H1 (cell line): ENCODE results near the gene DHRS4. TPM values are rescaled to one million over a fixed set of nuclear protein-coding genes. Genes with fewer than 3 reads are reported as not detected.

ENCODE experiments used
- CTCF ChIA-PET: fragments of 300-600 bp; sonication (Branson Sonifier 250); formaldehyde crosslinking; loops from one replicate; lab custom pipeline; 2021; ENCODE audit not compliant: partially characterized antibody; lab: Charles Lee
- POLR2A ChIA-PET: fragments of 300-600 bp; sonication (Branson Sonifier 250); formaldehyde crosslinking; loops from one replicate; lab custom pipeline; 2021; ENCODE audit warnings: inconsistent platforms; ENCODE audit not compliant: partially characterized antibody; lab: Charles Lee
- DNase-seq, 2 experiments: peaks; one replicate each; pipeline versions ENCODE4 v3.0.0 to v3.0.0-alpha.2; 2010 to 2022; ENCODE audit warnings: low spot score in 2 of 2, low read depth in 1 of 2, mixed read lengths in 1 of 2
- FAIRE-seq: peaks from 2 replicates; lab custom pipeline; 2011; peaks lifted over from hg19 to GRCh38; lab: Jason Lieb, UNC
- H2AFZ ChIP-seq: 2 replicates; pipeline ENCODE4 v1.8.1; 2012; ENCODE audit warnings: low read length, inconsistent platforms
- H2AK5ac ChIP-seq: 2 replicates; pipeline ENCODE4 v1.6.1; 2013; ENCODE audit warnings: low read depth, low read length
- H2BK120ac ChIP-seq: replicated peaks from 2 replicates; pipeline ENCODE3; 2013; ENCODE audit warnings: low read depth, low read length, inconsistent platforms
- H2BK12ac ChIP-seq: 2 replicates; pipeline ENCODE4 v1.6.1; 2013; ENCODE audit warnings: low read depth, low read length
- H2BK15ac ChIP-seq: 2 replicates; pipeline ENCODE4 v1.6.1; 2013; ENCODE audit warnings: low read length
- H2BK20ac ChIP-seq: 2 replicates; pipeline ENCODE4 v1.6.1; 2013; ENCODE audit warnings: low read length
- H2BK5ac ChIP-seq: 2 replicates; pipeline ENCODE4 v1.6.1; 2013; ENCODE audit warnings: low read depth, low read length
- H3K14ac ChIP-seq: 2 replicates; pipeline ENCODE4 v1.6.1; 2013; ENCODE audit warnings: inconsistent platforms; ENCODE audit not compliant: insufficient read length
- H3K18ac ChIP-seq: 2 replicates; pipeline ENCODE4 v1.6.1; 2013; ENCODE audit warnings: low read length; ENCODE audit errors: extremely low read depth
- H3K23ac ChIP-seq: 2 replicates; pipeline ENCODE4 v1.6.1; 2013; ENCODE audit warnings: inconsistent platforms; ENCODE audit not compliant: insufficient read length
- H3K23me2 ChIP-seq: 2 replicates; pipeline ENCODE4 v1.6.1; 2013; ENCODE audit warnings: low read depth, low read length
- H3K27ac ChIP-seq: 2 replicates; pipeline ENCODE4 v1.6.1; 2011; ENCODE audit warnings: low read depth, low read length, inconsistent platforms
- H3K27me3 ChIP-seq, 4 experiments: replicated peaks in 1 of 4; 1 replicate in 1 of 4; 2 replicates in 3 of 4; pipeline versions ENCODE4 v1.6.1 to v1.8.1; 2011 to 2013; ENCODE audit warnings: low read length in 3 of 4, mild to moderate bottlenecking in 3 of 4, inconsistent platforms in 2 of 4, mixed read lengths in 2 of 4, moderate library complexity in 1 of 4; ENCODE audit not compliant: control insufficient read depth in 3 of 4, insufficient read depth in 3 of 4; ENCODE audit errors: extremely low read depth in 1 of 4
- H3K36me3 ChIP-seq, 4 experiments: 2 replicates each; pipeline versions ENCODE4 v1.6.1 to v1.8.1; 2011 to 2013; ENCODE audit warnings: mild to moderate bottlenecking in 4 of 4, low read length in 3 of 4, moderate library complexity in 2 of 4, control low read depth in 1 of 4, inconsistent platforms in 1 of 4; ENCODE audit not compliant: insufficient read depth in 4 of 4, control insufficient read depth in 2 of 4
- H3K4ac ChIP-seq: replicated peaks from 2 replicates; pipeline ENCODE3; 2013; ENCODE audit warnings: low read length, low read depth, mixed read lengths, inconsistent platforms; ENCODE audit not compliant: insufficient read length
- H3K4me1 ChIP-seq, 4 experiments: replicated peaks in 1 of 4; 1 replicate in 1 of 4; 2 replicates in 3 of 4; pipeline versions ENCODE4 v1.6.1 to v1.8.1; 2011 to 2013; ENCODE audit warnings: low read length in 3 of 4, inconsistent platforms in 2 of 4, mixed read lengths in 1 of 4; ENCODE audit not compliant: insufficient read depth in 4 of 4, control insufficient read depth in 3 of 4
- H3K4me2 ChIP-seq, 2 experiments: 2 replicates each; pipeline versions ENCODE4 v1.6.1 to v1.8.1; 2011 to 2013; ENCODE audit warnings: low read depth in 2 of 2, low read length in 2 of 2, control low read depth in 1 of 2, inconsistent platforms in 1 of 2, mild to moderate bottlenecking in 1 of 2; ENCODE audit not compliant: insufficient read depth in 1 of 2
- H3K4me3 ChIP-seq, 4 experiments: fragments of 200-600, 300-600 bp in 1 of 4; sonication (generic), shearing (Covaris generic), sonication (Bioruptor Twin) in 1 of 4; 2 replicates each; pipeline versions ENCODE4 v1.5.1 to v1.8.1; 2011 to 2016; ENCODE audit warnings: low read length in 4 of 4, low read depth in 3 of 4, control low read depth in 2 of 4, inconsistent platforms in 2 of 4, mild to moderate bottlenecking in 2 of 4, mixed read lengths in 1 of 4, moderate library complexity in 1 of 4; ENCODE audit not compliant: insufficient read depth in 2 of 4; ENCODE audit errors: extremely low read depth in 1 of 4
- H3K56ac ChIP-seq: replicated peaks from 2 replicates; pipeline ENCODE3; 2013; ENCODE audit warnings: low read depth, mild to moderate bottlenecking, mixed read lengths, low read length, inconsistent platforms; ENCODE audit not compliant: insufficient read length
- H3K79me1 ChIP-seq: 2 replicates; pipeline ENCODE4 v1.6.1; 2013; ENCODE audit warnings: low read depth, low read length, control low read depth
- H3K79me2 ChIP-seq, 2 experiments: 2 replicates each; pipeline versions ENCODE4 v1.6.1 to v1.8.1; 2012 to 2013; ENCODE audit warnings: low read length in 2 of 2, mild to moderate bottlenecking in 2 of 2, inconsistent platforms in 1 of 2; ENCODE audit not compliant: insufficient read depth in 2 of 2, control insufficient read depth in 1 of 2
- H3K9ac ChIP-seq, 4 experiments: replicated peaks in 1 of 4; 1 replicate in 1 of 4; 2 replicates in 3 of 4; pipeline versions ENCODE4 v1.6.1 to v1.8.1; 2011 to 2013; ENCODE audit warnings: low read depth in 3 of 4, low read length in 3 of 4, control low read depth in 2 of 4, mild to moderate bottlenecking in 2 of 4, moderate library complexity in 2 of 4, inconsistent platforms in 1 of 4; ENCODE audit errors: extremely low read depth in 1 of 4
- H3K9me3 ChIP-seq, 2 experiments: 2 replicates each; pipeline versions ENCODE4 v1.6.1 to v1.8.1; 2012 to 2013; ENCODE audit warnings: mild to moderate bottlenecking in 2 of 2, moderate library complexity in 2 of 2, control low read depth in 1 of 2, inconsistent platforms in 1 of 2, low read depth in 1 of 2, low read length in 1 of 2, mixed read lengths in 1 of 2; ENCODE audit not compliant: insufficient read depth in 2 of 2
- H4K20me1 ChIP-seq, 2 experiments: replicated peaks in 1 of 2; 2 replicates each; pipeline versions ENCODE3 to v1.8.1; 2011 to 2013; ENCODE audit warnings: inconsistent platforms in 2 of 2, low read length in 2 of 2, mild to moderate bottlenecking in 1 of 2; ENCODE audit not compliant: insufficient read depth in 2 of 2, control insufficient read depth in 1 of 2
- H4K5ac ChIP-seq: 2 replicates; pipeline ENCODE4 v1.6.1; 2013; ENCODE audit warnings: low read length, low read depth, mixed read lengths, inconsistent platforms; ENCODE audit not compliant: insufficient read length
- H4K8ac ChIP-seq: 2 replicates; pipeline ENCODE4 v1.8.0; 2013; ENCODE audit warnings: mild to moderate bottlenecking, moderate library complexity, low read length, inconsistent platforms; ENCODE audit not compliant: insufficient read depth; ENCODE audit errors: extremely low read depth
- H4K91ac ChIP-seq: replicated peaks from 2 replicates; pipeline ENCODE3; 2013; ENCODE audit warnings: low read length, mixed read lengths, inconsistent platforms; ENCODE audit not compliant: insufficient read length
- CEBPB ChIP-seq: IDR thresholded peaks from 2 replicates; pipeline ENCODE4 v1.6.1; 2012; ENCODE audit warnings: low read depth, low read length
- HDAC6 ChIP-seq: IDR thresholded peaks from one replicate; pipeline ENCODE4 v1.7.1; 2012; ENCODE audit warnings: low read depth, mild to moderate bottlenecking, inconsistent platforms, low read length, moderate library complexity
- KDM4A ChIP-seq: IDR thresholded peaks from one replicate; pipeline ENCODE4 v1.7.1; 2012; ENCODE audit warnings: low read depth, mild to moderate bottlenecking, moderate library complexity, low read length, inconsistent platforms; ENCODE audit not compliant: severe bottlenecking
- PHF8 ChIP-seq: fragments of 200-600 bp; sonication (generic); conservative IDR thresholded peaks from 2 replicates; pipeline ENCODE4 v1.7.1; 2012; ENCODE audit warnings: low read depth, mild to moderate bottlenecking, inconsistent platforms, low read length, moderate library complexity
- RBBP5 ChIP-seq: IDR thresholded peaks from 2 replicates; pipeline ENCODE4 v1.7.1; 2012; ENCODE audit warnings: low read depth, mild to moderate bottlenecking, inconsistent platforms, low read length, moderate library complexity, borderline replicate concordance
- RXRA ChIP-seq: IDR thresholded peaks from 2 replicates; pipeline ENCODE4 v1.6.1; 2011; ENCODE audit warnings: low read depth, mild to moderate bottlenecking, low read length, moderate library complexity; ENCODE audit not compliant: insufficient read depth
- SIRT6 ChIP-seq: IDR thresholded peaks from one replicate; pipeline ENCODE4 v1.7.1; 2012; ENCODE audit warnings: low read length, inconsistent platforms
- SP1 ChIP-seq: IDR thresholded peaks from 2 replicates; pipeline ENCODE4 v1.6.1; 2011; ENCODE audit warnings: low read depth, low read length
- TCF12 ChIP-seq: IDR thresholded peaks from 2 replicates; pipeline ENCODE4 v1.6.1; 2011; ENCODE audit warnings: low read depth, mild to moderate bottlenecking, low read length
- USF2 ChIP-seq: IDR thresholded peaks from 2 replicates; pipeline ENCODE4 v1.6.1; 2011; ENCODE audit warnings: low read length, improper control_type of control experiment
- WGBS, 2 experiments: shearing (Covaris generic) in 1 of 2; methylation state at CpG; one replicate each; pipeline versions ENCODE4 v1.1.6 to v1.1.7; 2013 to 2015; ENCODE audit warnings: low lambda C conversion rate in 2 of 2, mixed read lengths in 2 of 2, inconsistent platforms in 1 of 2, low coverage in 1 of 2, missing lambda C conversion rate in 1 of 2; ENCODE audit not compliant: insufficient replicate concordance in 2 of 2, insufficient coverage in 1 of 2, insufficient read length in 1 of 2; ENCODE audit errors: extremely low coverage in 1 of 2, missing lambda C conversion rate in 1 of 2; 5-methylcytosine and 5-hydroxymethylcytosine counted together
- polyA plus RNA-seq, 7 experiments: library from polyadenylated mRNA; depleted of rRNA in 3 of 7; stranded (reverse) in 5 of 7; unstranded in 2 of 7; fragments of >200 nt in 5 of 7; fragments of 200-250 nt in 2 of 7; gene quantifications; 1 replicate in 5 of 7; 2 replicates in 1 of 7; 4 replicates in 1 of 7; pipeline versions ENCODE4 v1.2.1 to v1.2.3, GENCODE V29; 2011 to 2013; ENCODE audit warnings: missing spikeins in 2 of 7, mixed read lengths in 2 of 7
- total RNA-seq: library from RNA; stranded (reverse); fragmentation: NEBNext Ultra II Directional; extraction: Animal tissue kit (Norgen Biotek cat#: 25700); gene quantifications from 2 replicates; pipeline ENCODE4 v1.2.1, GENCODE V29; 2021
- TF ChIP-seq, protein P1 (sequence below): IDR thresholded peaks from 2 replicates; pipeline ENCODE4 v1.6.1; 2012; ENCODE audit warnings: inconsistent platforms

Gene DHRS4
- total and polyA plus RNA-seq, 2 of the 8 experiments (the other 6 are each of a cell fraction or from before 2014, with no cell fraction given), result 11.7 to 16.2 TPM

DNA sequence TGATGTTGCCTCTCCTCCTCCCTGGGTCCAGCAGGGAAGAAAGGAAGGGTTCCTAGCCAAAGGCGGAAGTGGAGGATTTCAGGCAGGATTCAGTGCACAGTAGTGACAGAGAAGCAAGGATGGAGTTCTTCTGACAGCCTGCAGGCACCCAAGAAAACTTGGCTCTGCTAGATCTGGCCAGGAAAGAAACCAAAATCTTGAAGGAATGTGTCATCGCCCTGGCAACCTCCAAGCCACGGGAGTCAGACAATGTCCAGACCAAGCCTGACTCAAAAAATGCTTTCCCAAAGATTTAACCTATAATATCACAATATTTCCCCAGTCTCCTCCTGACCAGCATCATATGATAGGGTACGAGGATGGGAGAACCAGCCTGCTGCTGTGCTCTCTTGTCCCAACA lies 22.8 kb upstream of the DHRS4 start:
- Histone ChIP-seq H4K5ac (no peak overlapping the region), H3K23ac (no peak overlapping the region), H3K27me3 (no peaks in the 10 kb centered on the region), H3K4me2 (no peak overlapping the region), H4K20me1 (no peaks in the 10 kb centered on the region), H3K4me1 (no peaks in the 10 kb centered on the region), H2BK120ac (no peak overlapping the region), H3K27ac (no peak overlapping the region), H2BK15ac (no peak overlapping the region), H3K14ac (no peak overlapping the region), H2BK20ac (no peak overlapping the region), H4K91ac (no peak overlapping the region), H2AK5ac (no peak overlapping the region), H4K8ac (no peak overlapping the region), H3K9me3 (no peaks in the 10 kb centered on the region), H3K4me3 (no peak overlapping the region), H3K79me1 (no peaks in the 10 kb centered on the region), H2BK12ac (no peak overlapping the region), H2BK5ac (no peak overlapping the region), H3K79me2 (no peaks in the 10 kb centered on the region), H3K56ac (no peak overlapping the region), H3K23me2 (no peaks in the 10 kb centered on the region), H2AFZ (no peak overlapping the region), H3K9ac (no peak overlapping the region), H3K18ac (no peak overlapping the region), H3K36me3 (no peaks in the 10 kb centered on the region), H3K4ac (no peak overlapping the region)
- POLR2A ChIA-PET, result no interaction called here
- no peak for TF ChIP-seq TCF12
- TF ChIP-seq RXRA, result no peak
- no peak for TF ChIP-seq CEBPB
- TF ChIP-seq USF2, result no peak
- TF ChIP-seq SP1, result no peak
- no peak for TF ChIP-seq PHF8
- TF ChIP-seq HDAC6, result no peak
- TF ChIP-seq KDM4A, result no peak
- TF ChIP-seq SIRT6, result no peak
- TF ChIP-seq RBBP5, result no peak
- TF ChIP-seq, protein P1, sequence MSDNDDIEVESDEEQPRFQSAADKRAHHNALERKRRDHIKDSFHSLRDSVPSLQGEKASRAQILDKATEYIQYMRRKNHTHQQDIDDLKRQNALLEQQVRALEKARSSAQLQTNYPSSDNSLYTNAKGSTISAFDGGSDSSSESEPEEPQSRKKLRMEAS, result no peak
- WGBS, 2 experiments, result 85% methylated on average over 4 of the region's 4 CpGs; no CpG with 5 or more reads in 1 of the 2 experiments
- DNase-seq (no peak), FAIRE-seq (no peak)
- CTCF ChIA-PET, result interaction anchor here (0.5 to 6.1 kb wide), 17 partner anchors 11 to 352 kb away, joined by 3 to 44 read pairs (median 5); partner anchors contain the start of genes DHRS4 and JPH4
